GM21576 (cell line): ENCODE results near the gene WDR70.
"Not testable (repeated sequence)": the region's sequence is repeated elsewhere in the genome, so short reads cannot be mapped to it uniquely, and the experiment has no call there.

Source experiments
- ATAC-seq: cut with Tn5 transposase; IDR thresholded peaks from one replicate; pipeline ENCODE4 v1.9.1; 2021; ENCODE audit warnings: mild to moderate bottlenecking, moderate library complexity; ENCODE audit not compliant: unreplicated experiment

Gene WDR70

DNA sequence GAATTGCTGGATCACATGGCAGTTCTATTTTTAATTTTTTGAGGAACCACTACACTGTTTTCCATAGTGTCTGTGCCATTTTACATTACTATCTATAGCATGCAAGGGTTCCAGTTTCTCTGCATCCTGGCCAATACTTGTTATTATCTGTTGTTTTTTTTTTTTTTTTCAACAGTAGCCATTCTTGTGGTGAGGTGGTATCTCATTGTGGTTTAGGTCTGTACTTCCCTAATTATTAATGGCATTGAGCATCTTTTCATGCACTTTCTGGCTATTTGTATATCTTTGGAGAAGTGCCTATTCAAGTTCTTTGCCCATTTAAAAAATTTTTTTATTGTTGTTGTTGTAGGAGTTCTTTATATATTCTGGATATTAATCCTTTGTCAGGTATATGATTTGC is 363.0 kb downstream of the WDR70 start:
- no peak for ATAC-seq

GRCh38 chr5:37751227-37751626 is 372.1 kb downstream of the WDR70 start:
- no peak for ATAC-seq

DNA sequence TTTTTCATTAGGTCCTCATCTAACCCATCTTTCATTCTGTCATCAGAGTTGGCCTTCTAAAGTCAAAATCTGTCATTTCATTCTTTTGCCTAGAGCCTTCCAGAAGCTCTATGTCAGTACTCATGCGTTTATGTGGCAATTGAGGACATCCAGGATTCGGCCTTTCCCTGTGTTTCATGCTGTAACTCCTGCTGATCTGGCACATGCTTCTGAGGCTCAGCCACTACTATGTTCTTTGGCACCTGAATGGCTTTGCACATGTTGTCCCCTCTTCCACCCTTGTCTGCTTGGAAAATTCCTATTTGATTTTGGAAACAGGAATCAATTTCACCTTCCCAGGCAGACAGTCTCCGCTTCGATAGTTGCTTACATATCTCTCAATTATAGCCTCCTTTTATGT is 375.9 kb downstream of the WDR70 start:
- ATAC-seq, result no peak

- ATAC-seq, result no peak
These were observed 376.5 kb downstream of the WDR70 start for GRCh38 chr5:37755581-37755980.

GRCh38 chr5:37756248-37756647 is 377.1 kb downstream of the WDR70 start:
- ATAC-seq, result no peak

DNA sequence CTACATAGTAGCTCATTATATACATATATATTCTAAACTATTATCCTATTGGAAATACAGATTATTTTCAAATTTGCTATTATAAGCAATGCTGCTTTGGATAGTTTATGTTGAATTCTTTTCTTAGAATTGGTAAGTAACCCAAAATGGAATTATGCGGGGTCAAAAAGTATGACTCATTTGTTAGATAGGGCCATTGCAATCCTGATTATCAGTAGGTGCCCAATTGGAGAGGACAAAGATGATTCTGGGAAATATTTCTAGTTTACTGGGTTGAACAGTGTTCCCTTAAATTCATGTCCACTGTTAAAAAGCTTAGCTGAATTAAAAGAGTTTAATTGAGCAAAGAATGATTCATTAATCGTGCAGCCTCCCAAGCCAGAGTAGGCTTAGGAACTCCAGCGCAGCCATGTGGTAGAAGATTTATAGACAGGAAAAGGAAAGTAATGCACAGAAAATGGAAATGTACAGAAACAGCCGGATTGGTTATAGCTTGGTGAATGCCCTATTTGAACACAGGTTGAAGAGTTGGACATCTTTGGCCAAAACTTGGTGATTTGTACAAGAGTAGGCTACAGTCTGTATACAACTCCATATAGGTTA is 379.0 kb downstream of the WDR70 start:
- no peak for ATAC-seq

GRCh38 chr5:37767251-37767650 is 388.1 kb downstream of the WDR70 start:
- no peak for ATAC-seq

DNA sequence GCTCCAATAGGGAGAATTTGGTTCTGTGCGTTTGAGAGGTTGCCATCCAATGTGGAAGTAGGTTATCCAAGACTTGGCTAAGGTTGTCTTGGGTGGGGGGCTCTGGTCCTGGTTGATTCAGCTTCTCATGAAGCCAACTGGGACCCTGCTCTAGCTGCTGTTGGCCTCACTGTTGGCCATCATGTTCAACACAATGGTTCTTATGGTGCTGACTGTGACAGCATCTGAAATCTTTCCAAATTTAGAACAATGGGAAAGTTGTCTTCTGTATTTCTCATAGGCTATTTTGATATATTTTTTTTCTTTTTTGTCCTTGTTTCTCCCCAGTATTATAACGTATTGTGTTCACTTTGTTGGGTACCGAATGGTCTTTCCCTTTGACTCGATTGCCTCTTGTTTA is 388.8 kb downstream of the WDR70 start:
- no peak for ATAC-seq

- ATAC-seq, result no peak
These were observed 389.3 kb downstream of the WDR70 start for GRCh38 chr5:37768371-37768770.

- ATAC-seq, result no peak
These were observed 390.0 kb downstream of the WDR70 start for GRCh38 chr5:37769108-37769507.

GRCh38 chr5:37769840-37770239 is 390.7 kb downstream of the WDR70 start:
- no peak for ATAC-seq

GRCh38 chr5:37770786-37771185 is 391.7 kb downstream of the WDR70 start:
- ATAC-seq, result no peak

DNA sequence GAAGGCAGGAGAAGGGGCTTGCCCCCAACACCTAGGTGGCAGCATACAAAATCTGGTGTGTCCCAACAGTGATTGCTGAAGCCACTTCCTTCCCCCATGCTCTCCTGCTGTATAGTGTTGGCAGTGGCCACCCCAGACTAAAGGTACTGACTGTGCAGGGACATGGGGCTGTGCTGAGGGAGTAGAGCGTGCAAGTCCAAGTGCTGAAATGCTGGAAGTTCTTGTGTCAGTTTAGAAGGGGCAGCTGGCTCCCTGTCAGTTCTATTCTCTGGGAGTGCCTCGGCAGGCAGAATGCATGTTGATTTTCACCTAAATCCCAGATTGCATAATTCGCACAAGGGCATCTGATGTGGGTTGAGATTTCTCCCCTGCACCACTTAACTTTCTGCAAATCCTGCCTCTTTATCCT is 392.1 kb downstream of the WDR70 start:
- ATAC-seq, result no peak

DNA sequence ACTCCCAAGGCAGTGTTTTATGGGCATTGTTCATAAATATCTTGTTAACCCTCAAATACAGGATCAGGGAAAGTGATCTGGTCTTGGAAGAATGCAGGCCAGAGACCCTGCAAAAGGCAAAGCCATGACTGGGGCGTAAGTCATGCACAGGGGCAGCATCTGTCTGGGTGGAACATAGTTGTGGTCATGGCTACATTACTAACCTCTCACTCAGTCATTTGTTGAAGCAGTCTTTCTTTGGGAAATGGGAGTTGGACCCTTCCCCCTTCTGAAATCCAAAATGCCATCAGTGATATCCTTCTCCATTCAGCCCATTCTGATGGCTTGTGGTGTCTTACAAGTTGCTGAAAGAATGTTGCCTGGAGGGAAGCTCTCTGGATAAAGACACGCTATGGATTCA is 392.6 kb downstream of the WDR70 start:
- no peak for ATAC-seq

DNA sequence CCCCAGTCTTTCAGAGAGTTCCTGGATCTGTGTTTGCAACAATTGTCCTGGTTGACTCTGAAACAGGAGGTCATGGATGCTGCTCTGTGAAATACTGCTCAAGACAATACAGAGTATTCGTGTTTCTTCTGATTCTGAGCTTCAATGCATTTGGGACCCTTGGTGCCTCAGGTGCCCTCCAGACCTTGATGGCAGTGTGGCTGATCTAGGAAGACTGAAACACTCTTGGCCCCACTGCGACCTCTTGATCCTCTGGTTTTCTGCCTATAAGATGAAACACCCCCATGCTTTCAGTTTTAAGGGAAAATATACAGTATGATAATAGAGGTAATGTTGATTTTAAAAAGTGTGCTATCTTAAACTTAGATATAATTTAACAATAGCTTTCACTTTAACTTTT is 393.1 kb downstream of the WDR70 start:
- no peak for ATAC-seq

DNA sequence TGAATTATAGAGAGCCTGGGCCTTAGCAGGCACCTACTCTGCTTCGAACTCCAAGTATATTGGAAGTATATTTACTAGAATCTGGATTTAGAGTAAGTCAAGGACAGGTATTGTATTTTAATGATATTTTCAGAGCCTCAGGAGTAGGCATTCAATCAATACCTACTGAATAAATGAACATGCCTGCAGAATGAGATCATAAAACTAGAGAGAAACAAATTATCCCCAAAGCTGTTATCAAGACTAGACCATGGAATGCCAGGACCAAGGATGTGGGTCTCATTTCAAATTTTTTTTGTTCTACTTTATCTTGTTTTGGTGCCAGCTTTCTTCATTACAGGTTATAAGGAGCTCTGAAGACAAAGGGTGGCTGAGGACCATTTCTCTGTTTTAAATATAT is 394.7 kb downstream of the WDR70 start:
- ATAC-seq, result no peak

DNA sequence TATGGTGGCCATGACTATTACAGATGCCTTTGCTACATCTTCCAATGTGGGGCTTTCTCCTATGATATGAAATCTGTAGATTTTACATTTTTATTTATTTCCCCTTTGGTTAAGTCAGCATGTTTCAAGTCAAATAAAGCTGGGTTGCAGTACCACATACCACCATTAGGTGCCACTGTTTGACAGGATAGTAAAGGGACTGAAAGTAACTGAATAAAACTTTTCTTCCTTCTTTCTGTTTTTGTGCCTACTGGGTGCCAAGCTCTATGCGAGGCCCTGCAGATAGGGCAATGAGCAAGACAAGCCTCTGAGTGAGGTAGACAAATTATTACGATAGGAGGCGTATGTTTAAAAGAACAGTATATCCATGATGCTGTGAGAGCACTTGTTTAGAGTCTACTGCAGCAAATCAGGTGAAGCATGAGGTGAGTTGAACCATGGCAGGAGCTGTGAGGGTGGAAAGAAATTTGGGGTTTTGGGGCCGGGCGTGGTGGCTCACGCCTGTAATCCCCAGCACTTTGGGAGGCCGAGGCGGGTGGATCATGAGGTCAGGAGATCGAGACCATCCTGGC is 395.9 kb downstream of the WDR70 start:
- no peak for ATAC-seq

DNA sequence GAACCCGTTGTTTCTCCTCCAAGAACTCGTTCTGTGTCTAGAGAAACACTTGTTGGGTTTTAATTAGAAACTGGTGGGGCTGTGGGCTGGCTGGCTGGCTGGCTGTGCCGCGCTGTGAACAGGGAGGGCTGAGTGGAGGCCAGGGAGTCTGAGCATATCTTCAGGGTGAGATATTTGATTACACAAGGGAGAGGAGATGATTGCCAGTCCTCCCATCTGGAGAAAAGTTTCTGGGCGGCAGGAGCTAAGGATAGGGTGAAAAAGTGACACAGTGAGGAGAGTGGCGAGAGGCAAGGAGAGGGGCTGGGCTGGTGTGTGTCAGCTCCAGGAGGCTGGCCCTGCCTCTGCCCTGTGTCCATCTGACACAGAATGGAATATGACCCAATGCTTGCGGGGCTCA is 397.7 kb downstream of the WDR70 start:
- ATAC-seq, result no peak

GRCh38 chr5:37777432-37778130 is 398.5 kb downstream of the WDR70 start:
- no peak for ATAC-seq

DNA sequence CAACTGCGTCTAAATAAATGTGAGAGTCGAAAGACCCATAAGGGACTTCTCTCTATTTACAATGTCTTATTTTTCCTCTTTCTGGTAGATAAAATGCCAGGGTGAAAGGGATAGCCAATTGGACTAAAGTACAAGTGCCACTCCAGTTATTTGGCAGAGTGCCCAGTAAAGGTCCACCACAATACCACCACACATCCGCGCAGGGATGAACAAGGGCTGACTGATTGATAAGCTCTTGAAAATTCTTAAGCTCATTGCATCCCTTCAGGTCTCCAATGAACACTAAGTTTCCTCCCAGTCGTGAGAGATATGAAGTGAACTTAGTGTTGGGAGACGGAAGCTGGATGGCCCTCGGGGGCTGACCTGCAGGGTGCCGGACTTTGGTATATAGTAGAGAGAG is 402.3 kb downstream of the WDR70 start:
- not testable (repeated sequence) for ATAC-seq

- ATAC-seq, result no peak
These were observed 407.3 kb downstream of the WDR70 start for GRCh38 chr5:37786416-37786815.

DNA sequence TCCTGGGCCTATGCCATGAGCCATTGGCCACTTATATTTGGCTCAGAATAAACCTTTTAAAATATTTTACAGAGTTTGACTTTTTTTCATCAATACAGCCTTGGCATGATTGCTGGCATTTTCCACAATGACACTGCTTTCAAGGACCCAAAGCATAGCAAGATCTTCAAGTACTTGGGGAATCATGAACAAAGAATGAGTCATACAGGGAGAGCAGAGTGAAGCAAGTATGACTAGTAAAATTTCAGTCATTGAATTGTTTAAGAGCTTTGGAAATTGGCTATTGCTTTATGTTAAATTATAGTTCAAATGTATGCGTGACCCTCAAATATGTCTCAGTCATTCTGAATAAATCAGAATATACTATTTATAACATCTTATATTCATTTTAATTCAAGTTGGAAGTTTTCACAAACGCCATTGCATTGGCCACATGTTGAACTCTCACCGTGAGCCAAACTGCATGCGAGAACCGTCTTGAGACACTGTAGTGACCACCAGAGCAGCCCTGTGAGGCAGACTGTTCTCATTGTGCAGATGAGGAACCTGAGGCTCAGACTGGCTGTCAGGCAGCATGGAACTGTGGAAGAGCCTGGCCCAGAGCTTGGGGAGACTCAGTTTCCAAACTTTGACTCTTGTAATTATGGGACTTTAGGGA is 407.9 kb downstream of the WDR70 start:
- no peak for ATAC-seq
